HCT116 (cell line): Measurements from ENCODE around the gene PLCB4.

Source experiments
- CBX3 ChIP-seq: IDR thresholded peaks from 2 replicates; pipeline ENCODE4 v1.6.1; 2012; ENCODE audit warnings: low read depth
- EZH2 ChIP-seq: fragments of 200-600 bp; sonication (generic); IDR thresholded peaks from 2 replicates; pipeline ENCODE4 v1.6.1; 2017; ENCODE audit warnings: antibody characterized with exemption, mixed run types
- POLR2A ChIP-seq: IDR thresholded peaks from 2 replicates; pipeline ENCODE4 v1.7.0; 2011; ENCODE audit warnings: borderline replicate concordance; ENCODE audit not compliant: insufficient read depth, insufficient read length; ENCODE audit errors: extremely low read depth
- POLR2AphosphoS5 ChIP-seq: IDR thresholded peaks from 2 replicates; pipeline ENCODE4 v1.6.1; 2011; ENCODE audit warnings: mild to moderate bottlenecking, low read depth, low read length, moderate library complexity
- RAD21 ChIP-seq: IDR thresholded peaks from 2 replicates; pipeline ENCODE4 v1.6.1; 2012; ENCODE audit warnings: low read depth, mild to moderate bottlenecking
- SP1 ChIP-seq: IDR thresholded peaks from 2 replicates; pipeline ENCODE4 v1.6.1; 2012; ENCODE audit warnings: low read depth
- SRF ChIP-seq: IDR thresholded peaks from 2 replicates; pipeline ENCODE4 v1.6.1; 2012; ENCODE audit warnings: low read depth
- ZFX ChIP-seq: fragments of 450-650 bp; IDR thresholded peaks from 2 replicates; pipeline ENCODE4 v1.6.1; 2017
- ZNF274 ChIP-seq: fragments of 200-500 bp; sonication (Bioruptor generic); IDR thresholded peaks from 2 replicates; pipeline ENCODE4 v1.6.1; 2014; ENCODE audit warnings: mild to moderate bottlenecking, low read depth, low read length, inconsistent platforms
- TF ChIP-seq, protein P1 (sequence below), 3 experiments: fragments of 200-600 bp in 1 of 3; sonication (generic) in 1 of 3; IDR thresholded peaks in 2 of 3; conservative IDR thresholded peaks in 1 of 3; 2 replicates each; pipeline ENCODE4 v1.5.1; 2012 to 2017; ENCODE audit warnings: low read depth in 2 of 3, low read length in 2 of 3, antibody characterized with exemption in 1 of 3, borderline replicate concordance in 1 of 3, control low read depth in 1 of 3, mild to moderate bottlenecking in 1 of 3, mixed read lengths in 1 of 3, mixed run types in 1 of 3, moderate library complexity in 1 of 3; ENCODE audit not compliant: insufficient read depth in 1 of 3
- TF ChIP-seq, protein P2 (sequence below): IDR thresholded peaks from 2 replicates; pipeline ENCODE4 v1.6.1; 2011; ENCODE audit warnings: mild to moderate bottlenecking, low read length, moderate library complexity; ENCODE audit not compliant: insufficient replicate concordance; ENCODE audit errors: extremely low read depth
- TF ChIP-seq, protein P3 (sequence below): IDR thresholded peaks from 2 replicates; pipeline ENCODE4 v1.6.1; 2012; ENCODE audit warnings: low read depth

DNA sequence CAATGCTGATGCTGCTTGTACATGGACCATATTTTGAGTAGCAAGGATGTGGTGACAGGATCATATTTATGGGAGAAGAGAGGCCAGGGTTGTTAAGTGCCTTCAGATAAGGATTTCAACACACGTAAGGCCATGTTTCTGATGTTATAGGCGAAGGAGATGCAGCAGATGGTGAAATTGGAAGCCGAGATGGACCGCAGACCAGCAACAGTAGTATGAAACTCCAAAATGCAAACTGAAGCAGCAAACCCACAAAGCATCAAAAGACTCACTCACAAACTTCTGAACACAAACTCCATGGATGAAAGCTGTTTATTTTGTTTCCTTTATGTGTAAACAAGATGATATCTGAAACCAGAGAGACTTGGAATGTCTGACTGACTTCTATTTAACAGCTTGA lies 409.9 kb downstream of the PLCB4 start:
- TF ChIP-seq POLR2A (no peak), POLR2AphosphoS5 (no peak), ZFX (no peak), EZH2 (no peak), ZNF274 (no peak), RAD21 (no peak), SRF (no peak), CBX3 (no peak), SP1 (no peak)
- TF ChIP-seq, protein P1, sequence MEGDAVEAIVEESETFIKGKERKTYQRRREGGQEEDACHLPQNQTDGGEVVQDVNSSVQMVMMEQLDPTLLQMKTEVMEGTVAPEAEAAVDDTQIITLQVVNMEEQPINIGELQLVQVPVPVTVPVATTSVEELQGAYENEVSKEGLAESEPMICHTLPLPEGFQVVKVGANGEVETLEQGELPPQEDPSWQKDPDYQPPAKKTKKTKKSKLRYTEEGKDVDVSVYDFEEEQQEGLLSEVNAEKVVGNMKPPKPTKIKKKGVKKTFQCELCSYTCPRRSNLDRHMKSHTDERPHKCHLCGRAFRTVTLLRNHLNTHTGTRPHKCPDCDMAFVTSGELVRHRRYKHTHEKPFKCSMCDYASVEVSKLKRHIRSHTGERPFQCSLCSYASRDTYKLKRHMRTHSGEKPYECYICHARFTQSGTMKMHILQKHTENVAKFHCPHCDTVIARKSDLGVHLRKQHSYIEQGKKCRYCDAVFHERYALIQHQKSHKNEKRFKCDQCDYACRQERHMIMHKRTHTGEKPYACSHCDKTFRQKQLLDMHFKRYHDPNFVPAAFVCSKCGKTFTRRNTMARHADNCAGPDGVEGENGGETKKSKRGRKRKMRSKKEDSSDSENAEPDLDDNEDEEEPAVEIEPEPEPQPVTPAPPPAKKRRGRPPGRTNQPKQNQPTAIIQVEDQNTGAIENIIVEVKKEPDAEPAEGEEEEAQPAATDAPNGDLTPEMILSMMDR (IDR thresholded peaks at IDR 0.05 in 2 of 3, conservative IDR thresholded peaks at IDR 0.05 in 1 of 3; ENCODE audit: borderline replicate concordance in 1 of 3, insufficient read depth in 1 of 3, low read depth in 2 of 3, low read length in 2 of 3): no peak
- TF ChIP-seq, protein P2, sequence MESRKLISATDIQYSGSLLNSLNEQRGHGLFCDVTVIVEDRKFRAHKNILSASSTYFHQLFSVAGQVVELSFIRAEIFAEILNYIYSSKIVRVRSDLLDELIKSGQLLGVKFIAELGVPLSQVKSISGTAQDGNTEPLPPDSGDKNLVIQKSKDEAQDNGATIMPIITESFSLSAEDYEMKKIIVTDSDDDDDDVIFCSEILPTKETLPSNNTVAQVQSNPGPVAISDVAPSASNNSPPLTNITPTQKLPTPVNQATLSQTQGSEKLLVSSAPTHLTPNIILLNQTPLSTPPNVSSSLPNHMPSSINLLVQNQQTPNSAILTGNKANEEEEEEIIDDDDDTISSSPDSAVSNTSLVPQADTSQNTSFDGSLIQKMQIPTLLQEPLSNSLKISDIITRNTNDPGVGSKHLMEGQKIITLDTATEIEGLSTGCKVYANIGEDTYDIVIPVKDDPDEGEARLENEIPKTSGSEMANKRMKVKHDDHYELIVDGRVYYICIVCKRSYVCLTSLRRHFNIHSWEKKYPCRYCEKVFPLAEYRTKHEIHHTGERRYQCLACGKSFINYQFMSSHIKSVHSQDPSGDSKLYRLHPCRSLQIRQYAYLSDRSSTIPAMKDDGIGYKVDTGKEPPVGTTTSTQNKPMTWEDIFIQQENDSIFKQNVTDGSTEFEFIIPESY: no peak
- TF ChIP-seq, protein P3, sequence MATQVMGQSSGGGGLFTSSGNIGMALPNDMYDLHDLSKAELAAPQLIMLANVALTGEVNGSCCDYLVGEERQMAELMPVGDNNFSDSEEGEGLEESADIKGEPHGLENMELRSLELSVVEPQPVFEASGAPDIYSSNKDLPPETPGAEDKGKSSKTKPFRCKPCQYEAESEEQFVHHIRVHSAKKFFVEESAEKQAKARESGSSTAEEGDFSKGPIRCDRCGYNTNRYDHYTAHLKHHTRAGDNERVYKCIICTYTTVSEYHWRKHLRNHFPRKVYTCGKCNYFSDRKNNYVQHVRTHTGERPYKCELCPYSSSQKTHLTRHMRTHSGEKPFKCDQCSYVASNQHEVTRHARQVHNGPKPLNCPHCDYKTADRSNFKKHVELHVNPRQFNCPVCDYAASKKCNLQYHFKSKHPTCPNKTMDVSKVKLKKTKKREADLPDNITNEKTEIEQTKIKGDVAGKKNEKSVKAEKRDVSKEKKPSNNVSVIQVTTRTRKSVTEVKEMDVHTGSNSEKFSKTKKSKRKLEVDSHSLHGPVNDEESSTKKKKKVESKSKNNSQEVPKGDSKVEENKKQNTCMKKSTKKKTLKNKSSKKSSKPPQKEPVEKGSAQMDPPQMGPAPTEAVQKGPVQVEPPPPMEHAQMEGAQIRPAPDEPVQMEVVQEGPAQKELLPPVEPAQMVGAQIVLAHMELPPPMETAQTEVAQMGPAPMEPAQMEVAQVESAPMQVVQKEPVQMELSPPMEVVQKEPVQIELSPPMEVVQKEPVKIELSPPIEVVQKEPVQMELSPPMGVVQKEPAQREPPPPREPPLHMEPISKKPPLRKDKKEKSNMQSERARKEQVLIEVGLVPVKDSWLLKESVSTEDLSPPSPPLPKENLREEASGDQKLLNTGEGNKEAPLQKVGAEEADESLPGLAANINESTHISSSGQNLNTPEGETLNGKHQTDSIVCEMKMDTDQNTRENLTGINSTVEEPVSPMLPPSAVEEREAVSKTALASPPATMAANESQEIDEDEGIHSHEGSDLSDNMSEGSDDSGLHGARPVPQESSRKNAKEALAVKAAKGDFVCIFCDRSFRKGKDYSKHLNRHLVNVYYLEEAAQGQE: no peak
